GM12872 (cell line): ENCODE results near the gene EIF4EBP2.

ENCODE experiments used
- TF ChIP-seq, protein P1 (sequence below): IDR thresholded peaks from 3 replicates; pipeline ENCODE4 v1.5.1; 2011; ENCODE audit warnings: low read depth, mild to moderate bottlenecking, low read length, moderate library complexity; ENCODE audit not compliant: insufficient read depth

The EIF4EBP2 gene

DNA sequence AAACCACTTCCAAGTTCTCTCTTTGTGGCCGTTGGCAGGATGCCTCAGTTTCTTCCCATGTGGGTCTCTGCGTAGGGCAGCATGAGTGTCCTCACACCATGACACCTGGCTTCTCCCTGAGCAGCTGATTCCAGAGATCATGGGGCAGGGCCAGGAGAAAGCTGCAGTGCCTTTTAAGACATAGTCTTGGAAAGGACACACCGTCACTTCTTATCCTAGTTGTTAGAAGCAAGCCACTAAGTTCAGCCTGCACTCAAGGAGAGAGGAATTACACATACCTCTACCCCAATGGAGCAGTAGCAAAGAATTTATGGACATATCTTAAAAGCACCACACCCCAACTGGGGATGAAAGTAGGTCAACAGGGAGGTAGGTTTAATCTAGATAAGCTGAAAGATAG lies 21.2 kb downstream of the EIF4EBP2 start:
- TF ChIP-seq, protein P1, sequence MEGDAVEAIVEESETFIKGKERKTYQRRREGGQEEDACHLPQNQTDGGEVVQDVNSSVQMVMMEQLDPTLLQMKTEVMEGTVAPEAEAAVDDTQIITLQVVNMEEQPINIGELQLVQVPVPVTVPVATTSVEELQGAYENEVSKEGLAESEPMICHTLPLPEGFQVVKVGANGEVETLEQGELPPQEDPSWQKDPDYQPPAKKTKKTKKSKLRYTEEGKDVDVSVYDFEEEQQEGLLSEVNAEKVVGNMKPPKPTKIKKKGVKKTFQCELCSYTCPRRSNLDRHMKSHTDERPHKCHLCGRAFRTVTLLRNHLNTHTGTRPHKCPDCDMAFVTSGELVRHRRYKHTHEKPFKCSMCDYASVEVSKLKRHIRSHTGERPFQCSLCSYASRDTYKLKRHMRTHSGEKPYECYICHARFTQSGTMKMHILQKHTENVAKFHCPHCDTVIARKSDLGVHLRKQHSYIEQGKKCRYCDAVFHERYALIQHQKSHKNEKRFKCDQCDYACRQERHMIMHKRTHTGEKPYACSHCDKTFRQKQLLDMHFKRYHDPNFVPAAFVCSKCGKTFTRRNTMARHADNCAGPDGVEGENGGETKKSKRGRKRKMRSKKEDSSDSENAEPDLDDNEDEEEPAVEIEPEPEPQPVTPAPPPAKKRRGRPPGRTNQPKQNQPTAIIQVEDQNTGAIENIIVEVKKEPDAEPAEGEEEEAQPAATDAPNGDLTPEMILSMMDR, result no peak

DNA sequence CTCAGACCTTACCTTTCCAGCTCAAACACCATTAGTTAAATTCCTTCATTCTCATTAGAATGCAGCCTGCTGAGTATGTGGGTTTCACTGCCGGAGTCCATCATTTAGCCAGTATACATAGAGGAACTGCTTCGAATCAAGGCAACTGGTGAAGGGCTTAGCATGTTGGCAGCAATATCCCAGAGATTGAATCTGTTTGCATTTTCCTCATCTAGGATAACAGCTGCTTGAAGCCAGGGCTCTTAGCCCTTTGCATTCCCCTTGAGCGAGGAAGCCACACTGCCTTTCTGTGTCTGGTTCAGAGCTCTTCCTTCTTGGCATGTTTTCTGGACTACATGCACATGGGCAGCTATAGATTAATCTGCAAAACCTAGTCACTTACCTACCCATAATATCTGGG lies 22.9 kb downstream of the EIF4EBP2 start:
- TF ChIP-seq, protein P1, result no peak

DNA sequence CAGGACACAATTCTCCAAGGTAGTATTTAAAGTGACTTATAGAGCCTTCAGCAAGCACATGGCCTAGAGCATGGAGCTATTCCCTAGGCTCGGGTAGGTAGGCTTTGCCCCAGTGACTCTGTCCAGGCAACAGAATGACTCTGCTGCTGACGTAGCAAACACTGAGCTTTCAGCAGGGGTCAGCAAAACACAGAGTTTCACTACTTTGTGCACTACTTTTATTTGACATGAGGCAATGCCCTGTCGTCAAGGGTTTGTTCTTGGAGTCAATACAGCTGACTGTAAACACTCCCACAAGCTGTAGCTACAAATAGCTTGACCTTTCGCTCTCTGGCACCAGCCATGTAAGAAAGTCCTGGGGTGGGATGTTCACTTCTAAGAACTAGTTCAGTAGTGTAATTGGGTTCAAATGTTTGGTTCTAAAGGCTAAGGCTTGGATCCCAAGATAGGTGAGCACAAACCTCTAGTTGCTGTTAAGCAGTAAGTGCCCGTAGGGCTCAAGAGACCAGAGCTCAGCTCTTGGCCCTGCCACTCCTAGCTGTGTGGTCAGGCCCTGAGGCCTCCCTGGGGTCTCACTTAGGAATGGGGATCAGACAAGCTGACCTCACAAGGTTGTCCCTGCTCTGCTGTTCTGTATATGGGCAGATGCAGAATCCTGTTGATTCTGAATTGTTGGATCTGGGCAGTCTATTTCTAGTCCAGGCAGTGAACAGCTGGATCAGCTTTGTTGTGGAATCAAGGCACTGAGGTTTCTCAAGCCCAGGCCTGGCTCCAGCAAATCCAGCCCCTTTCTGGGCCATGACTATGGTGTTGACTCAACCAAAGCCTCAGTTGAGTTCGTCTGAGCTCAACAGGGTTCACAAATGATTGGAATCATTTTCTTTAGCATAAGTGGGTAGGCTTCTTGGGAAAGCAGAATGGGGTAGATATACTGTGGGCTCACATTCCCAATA lies 26.8 kb downstream of the EIF4EBP2 start:
- TF ChIP-seq, protein P1, result no peak

DNA sequence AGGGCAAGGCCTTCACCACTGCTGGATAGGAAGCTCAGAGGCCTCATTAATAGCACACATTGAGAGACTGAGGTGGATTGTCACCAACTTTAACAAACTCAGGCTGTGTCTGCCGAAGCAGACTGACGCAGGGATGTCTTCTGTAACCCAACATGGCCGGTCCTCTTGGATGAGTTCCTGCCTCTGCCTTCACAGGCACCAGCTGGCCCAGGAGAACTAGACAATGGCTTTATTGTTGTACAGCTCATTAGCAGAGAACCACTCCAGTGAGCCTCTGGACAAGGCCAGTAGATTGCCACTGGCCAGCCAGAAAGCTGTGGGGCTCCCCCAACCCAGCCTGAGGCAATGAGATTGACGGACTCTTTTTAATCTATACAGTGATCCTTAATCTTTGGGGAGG lies 28.2 kb downstream of the EIF4EBP2 start:
- TF ChIP-seq, protein P1, result no peak

DNA sequence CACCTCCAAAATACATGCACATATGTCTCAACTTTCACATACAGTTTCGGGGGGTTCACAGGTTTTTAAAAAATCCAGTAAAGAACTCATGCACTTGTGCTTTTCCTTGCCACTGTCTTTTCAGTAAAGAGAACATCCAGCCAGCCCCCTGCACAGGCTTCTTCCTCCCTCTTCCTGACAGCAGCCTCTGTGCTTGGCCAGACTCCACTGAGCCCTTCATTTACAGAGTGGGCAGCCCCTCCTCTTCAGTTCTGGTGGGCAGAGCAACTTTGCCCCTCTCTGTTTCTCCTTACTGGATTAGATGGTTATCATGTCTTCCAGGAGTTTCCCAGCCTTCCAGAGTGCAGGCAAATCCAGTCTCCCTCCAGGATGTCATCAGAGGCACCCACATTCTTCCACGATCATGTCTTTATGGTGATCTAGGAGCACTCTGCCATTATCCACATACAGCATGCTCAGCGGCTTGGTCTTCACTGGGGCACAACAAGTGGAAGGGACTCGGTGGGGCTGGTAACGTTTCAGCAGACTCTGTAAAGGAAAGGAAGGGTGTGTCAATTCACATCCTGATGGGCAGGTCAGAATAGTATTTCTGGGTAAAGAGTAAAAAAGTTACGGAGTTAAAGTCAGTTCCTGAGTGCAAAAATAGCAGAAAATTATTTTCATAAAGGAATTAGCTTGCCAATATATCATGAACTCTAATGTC lies 28.8 kb downstream of the EIF4EBP2 start:
- TF ChIP-seq, protein P1, result no peak

DNA sequence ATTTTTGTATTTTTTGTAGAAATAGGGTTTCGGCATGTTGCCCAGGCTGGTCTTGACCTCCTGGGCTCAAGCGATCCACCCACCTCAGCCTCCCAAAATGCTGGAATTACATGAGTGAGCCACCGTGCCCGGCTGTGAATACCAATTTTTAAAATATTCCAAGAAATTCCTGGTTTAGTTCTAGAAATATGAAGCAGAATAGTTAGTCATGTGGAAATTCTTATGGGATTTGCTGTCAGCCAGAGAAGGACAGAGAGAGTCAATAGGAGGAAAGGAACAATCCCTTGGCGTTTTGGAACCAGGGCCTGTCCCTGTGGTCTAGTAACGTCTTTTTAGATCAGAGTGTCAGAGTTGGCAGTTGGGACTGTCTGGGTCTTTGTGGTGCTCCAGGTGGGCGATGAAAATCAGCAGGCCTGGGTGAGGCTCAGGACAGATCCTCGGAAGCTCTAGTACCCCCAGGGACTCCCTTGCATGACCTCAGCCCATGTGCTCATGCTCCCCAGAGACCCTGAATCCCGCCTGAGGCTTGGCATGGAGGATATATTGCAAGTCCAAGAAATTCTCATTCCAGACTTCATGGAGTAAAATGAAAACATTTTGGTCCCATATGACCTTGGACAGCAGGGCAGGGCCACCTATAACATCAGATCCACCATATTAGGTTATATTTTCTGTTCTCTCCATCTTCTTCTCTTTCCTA lies 29.8 kb downstream of the EIF4EBP2 start:
- TF ChIP-seq, protein P1, result no peak
